ENCODE results near the gene PPP1R15A. TPM values are rescaled to one million over a fixed set of nuclear protein-coding genes. Genes with fewer than 3 reads are reported as not detected.
"Not testable (repeated sequence)": the region's sequence is repeated elsewhere in the genome, so short reads cannot be mapped to it uniquely, and the experiment has no call there.

PPP1R15A gene
- total RNA-seq, 2 donors from 2014 or later: 23.9 to 33.3 TPM

DNA sequence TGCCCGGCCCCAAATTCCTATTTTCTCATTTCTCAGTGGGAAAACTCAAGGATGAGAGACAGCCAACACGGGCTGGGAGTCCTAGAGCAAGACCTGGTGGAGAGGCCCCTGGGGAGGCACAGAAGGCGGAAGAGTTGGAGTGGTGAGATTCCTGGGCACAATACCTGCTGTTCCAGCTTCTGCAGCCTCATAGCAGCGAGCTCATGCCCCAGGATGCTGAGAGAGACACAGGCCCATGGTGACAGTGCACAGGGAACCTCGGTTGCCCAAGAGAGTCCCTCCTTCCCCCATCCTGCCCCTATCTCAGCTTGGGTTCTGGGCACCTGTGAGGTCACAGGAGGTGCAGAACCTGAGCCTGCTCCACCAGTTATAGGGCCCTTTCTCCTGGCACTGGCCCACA is 25.0 kb downstream of the PPP1R15A start:
- no peaks in the 10 kb centered on the region for H3K36me3 ChIP-seq
- no peak overlapping the region for H3K27ac ChIP-seq
- DNase-seq: no peak
- H3K27me3 ChIP-seq: no peaks in the 10 kb centered on the region
- H3K4me3 ChIP-seq: no peak overlapping the region
- intact Hi-C loops (cut with DNase I): no loop called here
- TF ChIP-seq, protein P1, sequence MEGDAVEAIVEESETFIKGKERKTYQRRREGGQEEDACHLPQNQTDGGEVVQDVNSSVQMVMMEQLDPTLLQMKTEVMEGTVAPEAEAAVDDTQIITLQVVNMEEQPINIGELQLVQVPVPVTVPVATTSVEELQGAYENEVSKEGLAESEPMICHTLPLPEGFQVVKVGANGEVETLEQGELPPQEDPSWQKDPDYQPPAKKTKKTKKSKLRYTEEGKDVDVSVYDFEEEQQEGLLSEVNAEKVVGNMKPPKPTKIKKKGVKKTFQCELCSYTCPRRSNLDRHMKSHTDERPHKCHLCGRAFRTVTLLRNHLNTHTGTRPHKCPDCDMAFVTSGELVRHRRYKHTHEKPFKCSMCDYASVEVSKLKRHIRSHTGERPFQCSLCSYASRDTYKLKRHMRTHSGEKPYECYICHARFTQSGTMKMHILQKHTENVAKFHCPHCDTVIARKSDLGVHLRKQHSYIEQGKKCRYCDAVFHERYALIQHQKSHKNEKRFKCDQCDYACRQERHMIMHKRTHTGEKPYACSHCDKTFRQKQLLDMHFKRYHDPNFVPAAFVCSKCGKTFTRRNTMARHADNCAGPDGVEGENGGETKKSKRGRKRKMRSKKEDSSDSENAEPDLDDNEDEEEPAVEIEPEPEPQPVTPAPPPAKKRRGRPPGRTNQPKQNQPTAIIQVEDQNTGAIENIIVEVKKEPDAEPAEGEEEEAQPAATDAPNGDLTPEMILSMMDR (IDR thresholded peaks at IDR 0.05): no peak
- no peaks in the 10 kb centered on the region for H3K9me3 ChIP-seq
- H3K9ac ChIP-seq (ENCODE audit: low read depth in 2 of 2, low read length in 2 of 2): no peak overlapping the region
- H3K4me1 ChIP-seq: no peaks in the 10 kb centered on the region

DNA sequence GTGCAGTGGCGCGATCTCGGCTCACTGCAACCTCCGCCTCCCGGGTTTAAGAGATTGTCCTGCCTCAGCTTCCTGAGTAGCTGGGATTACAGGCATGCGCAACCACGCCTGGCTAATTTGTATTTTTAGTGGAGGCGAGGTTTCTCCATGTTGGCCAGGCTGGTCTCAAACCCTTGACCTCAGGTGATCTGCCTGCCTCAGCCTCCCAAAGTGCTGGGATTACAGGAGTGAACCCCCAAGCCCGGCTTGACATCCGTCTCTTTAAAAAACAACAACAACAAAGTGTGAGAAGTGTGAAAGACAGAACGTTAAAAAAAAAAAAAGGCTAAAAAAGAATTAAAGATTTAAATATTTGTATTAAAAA is 27.1 kb downstream of the PPP1R15A start:
- H3K9me3 ChIP-seq; H3K27me3 ChIP-seq; H3K36me3 ChIP-seq; intact Hi-C loops (cut with DNase I); H3K4me1 ChIP-seq; H3K9ac ChIP-seq (ENCODE audit: low read depth in 2 of 2, low read length in 2 of 2); DNase-seq: not testable (repeated sequence)
- peak overlapping the region; percentile 79 for H3K27ac ChIP-seq
- peak overlapping the region; percentile 85 for H3K4me3 ChIP-seq

DNA sequence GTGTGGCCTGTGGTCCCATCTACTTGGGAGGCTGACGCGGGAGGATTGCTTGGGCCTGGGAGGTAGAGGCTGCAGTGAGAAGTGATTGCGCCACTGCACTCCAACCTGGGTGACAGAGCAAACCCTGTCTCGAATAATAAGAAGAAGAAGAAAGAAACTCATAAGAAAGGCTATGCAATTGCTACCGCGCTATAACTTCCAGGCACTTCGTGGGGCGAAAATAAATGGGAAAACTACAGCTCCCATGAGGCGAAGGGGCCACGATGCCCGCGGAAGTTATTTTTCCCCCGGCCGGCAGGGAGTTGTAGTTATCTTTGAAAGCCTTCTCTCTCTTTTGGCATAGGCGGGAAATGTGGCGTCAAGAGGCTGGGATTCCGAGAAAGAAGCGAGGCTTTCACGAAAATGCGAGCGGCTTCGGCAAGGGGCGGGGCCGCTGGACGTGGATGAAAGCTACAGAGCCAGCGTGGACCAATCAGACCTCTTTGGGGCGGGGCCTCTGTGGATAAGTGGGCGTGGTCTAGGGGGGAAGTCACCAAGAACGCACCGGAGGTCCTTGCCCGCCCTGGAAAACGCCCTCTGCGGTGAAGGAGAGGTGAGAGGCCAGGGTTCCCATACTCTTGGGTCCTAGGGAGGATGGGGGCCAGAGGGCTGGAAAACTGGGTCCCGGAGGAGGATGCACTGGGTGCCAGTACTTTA is 27.7 kb downstream of the PPP1R15A start, which contains the start of gene NUCB1:
TSS of gene NUCB1 (plus strand) at position 532 of the 696 bp plus-strand sequence. CDS start 485 bp downstream, outside the sequence.
- Histone ChIP-seq H3K4me1 (no peaks in the 10 kb centered on the region), H3K27ac (peak within 1 kb of the TSS; percentile 79), H3K9ac (ENCODE audit: low read depth in 2 of 2, low read length in 2 of 2) (peak within 1 kb of the TSS; percentile 86 to 87), H3K27me3 (no peaks in the 10 kb centered on the region), H3K36me3 (no peaks in the 10 kb centered on the region), H3K9me3 (no peaks in the 10 kb centered on the region), H3K4me3 (peak within 1 kb of the TSS; percentile 85)
- intact Hi-C loops (cut with DNase I): no loop called here
- TF ChIP-seq, protein P1 (IDR thresholded peaks at IDR 0.05): no peak
- peak; percentile 100 for DNase-seq

DNA sequence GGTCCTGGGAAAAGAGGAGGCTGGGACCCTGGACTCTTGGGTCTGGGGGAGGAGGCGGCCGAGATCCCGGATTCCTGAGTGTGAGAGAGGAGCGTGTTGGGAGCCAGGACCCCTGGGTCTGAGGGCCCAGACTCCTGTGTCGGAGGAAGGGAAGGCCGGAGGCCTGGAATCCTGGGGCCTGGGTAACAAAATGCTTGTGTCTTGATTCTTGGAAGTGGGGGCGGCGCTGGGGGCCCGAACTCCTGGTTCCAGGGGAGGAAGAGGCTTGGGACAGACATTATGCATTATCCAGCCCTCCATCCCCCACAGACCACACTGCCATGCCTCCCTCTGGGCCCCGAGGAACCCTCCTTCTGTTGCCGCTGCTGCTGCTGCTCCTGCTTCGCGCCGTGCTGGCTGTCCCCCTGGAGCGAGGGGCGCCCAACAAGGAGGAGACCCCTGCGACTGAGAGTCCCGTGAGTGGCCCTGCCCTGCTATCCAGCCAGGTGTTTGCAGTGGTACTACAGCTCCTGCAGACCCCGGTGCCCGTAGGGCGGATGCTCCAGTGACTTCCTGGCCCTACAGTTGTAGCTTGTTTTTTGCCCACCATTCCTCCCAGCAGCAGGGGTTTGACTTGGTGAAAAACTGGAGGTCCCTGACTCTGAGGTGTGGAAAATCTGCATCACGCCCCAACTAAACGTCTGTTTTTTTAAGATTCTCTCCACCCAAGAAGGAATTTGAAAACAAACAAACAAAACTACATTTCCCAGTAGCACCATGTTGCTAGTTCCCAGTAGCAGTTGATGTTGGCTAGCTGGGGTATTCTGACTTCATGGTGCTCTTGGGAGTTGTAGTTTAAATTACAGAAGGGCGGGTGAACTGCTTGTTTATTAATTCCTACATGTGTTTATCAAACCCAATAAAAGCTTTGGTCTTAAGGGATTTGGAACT is 28.5 kb downstream of the PPP1R15A start:
- intact Hi-C loops (cut with DNase I): no loop called here
- Histone ChIP-seq H3K9ac (ENCODE audit: low read depth in 2 of 2, low read length in 2 of 2) (peak overlapping the region; percentile 86 to 87), H3K4me3 (peak overlapping the region; percentile 85), H3K9me3 (no peaks in the 10 kb centered on the region), H3K27me3 (no peaks in the 10 kb centered on the region), H3K27ac (peak overlapping the region; percentile 79), H3K36me3 (no peaks in the 10 kb centered on the region), H3K4me1 (no peaks in the 10 kb centered on the region)
- TF ChIP-seq, protein P1 (IDR thresholded peaks at IDR 0.05): no peak
- no peak for DNase-seq

DNA sequence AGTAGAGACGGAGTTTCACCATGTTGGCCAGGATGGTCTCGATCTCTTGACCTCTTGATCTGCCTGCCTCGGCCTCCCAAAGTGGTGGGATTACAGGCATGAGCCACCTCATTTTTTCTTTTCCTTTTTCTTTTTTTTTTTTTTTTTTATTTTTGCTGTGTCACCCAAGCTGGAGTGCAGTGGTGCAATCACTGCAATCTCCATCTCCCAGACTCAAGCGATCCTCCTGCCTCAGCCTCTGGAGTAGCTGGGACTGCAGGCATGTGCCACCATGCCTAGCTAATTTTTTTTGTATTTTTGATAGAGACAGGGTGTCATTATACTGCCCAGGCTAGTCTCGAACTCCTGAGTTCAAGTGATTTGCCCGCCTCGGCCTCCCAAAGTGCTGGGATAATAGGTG is 30.1 kb downstream of the PPP1R15A start:
- H3K36me3 ChIP-seq; H3K9me3 ChIP-seq; H3K27me3 ChIP-seq; H3K4me1 ChIP-seq; H3K9ac ChIP-seq (ENCODE audit: low read depth in 2 of 2, low read length in 2 of 2); intact Hi-C loops (cut with DNase I); H3K4me3 ChIP-seq; H3K27ac ChIP-seq; DNase-seq: not testable (repeated sequence)

DNA sequence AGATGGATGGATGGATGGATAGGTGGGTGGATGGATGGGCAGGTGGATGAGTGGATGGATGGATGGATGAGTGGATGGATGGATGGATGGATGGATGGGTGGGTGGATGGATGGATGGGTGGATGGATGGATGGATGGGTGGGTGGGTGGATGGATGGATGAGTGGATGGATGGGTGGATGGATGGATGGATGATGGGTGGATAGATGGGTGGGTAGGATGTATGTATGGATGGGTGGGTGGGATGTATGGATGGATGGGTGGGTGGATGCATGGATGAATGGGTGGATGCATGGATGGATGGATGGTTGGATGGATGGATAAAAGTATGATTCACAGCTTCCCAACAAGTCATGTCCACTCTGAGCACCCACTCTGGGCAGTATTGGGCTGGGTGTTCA is 31.6 kb downstream of the PPP1R15A start:
- H3K4me1 ChIP-seq; H3K9ac ChIP-seq (ENCODE audit: low read depth in 2 of 2, low read length in 2 of 2); H3K27me3 ChIP-seq; H3K4me3 ChIP-seq; H3K27ac ChIP-seq; H3K36me3 ChIP-seq; intact Hi-C loops (cut with DNase I); H3K9me3 ChIP-seq; DNase-seq: not testable (repeated sequence)

Data from colonic mucosa (tissue), 4 donors.